Fibroblast of lung (primary cell): ENCODE data around the gene TSC22D1.

Source experiments
- EZH2 ChIP-seq: IDR thresholded peaks from 2 replicates; pipeline ENCODE4 v1.5.1; 2012; ENCODE audit warnings: low read length, control low read depth, mild to moderate bottlenecking; ENCODE audit errors: missing control alignments
- TF ChIP-seq, protein P1 (sequence below), 2 donors: IDR thresholded peaks in 1 of 2; conservative IDR thresholded peaks in 1 of 2; 1 replicate in 1 of 2; 2 replicates in 1 of 2; pipeline ENCODE4 v1.5.1; 2011 to 2012; ENCODE audit warnings: low read length in 2 of 2, control low read depth in 1 of 2, inconsistent platforms in 1 of 2, low read depth in 1 of 2, mild to moderate bottlenecking in 1 of 2

DNA sequence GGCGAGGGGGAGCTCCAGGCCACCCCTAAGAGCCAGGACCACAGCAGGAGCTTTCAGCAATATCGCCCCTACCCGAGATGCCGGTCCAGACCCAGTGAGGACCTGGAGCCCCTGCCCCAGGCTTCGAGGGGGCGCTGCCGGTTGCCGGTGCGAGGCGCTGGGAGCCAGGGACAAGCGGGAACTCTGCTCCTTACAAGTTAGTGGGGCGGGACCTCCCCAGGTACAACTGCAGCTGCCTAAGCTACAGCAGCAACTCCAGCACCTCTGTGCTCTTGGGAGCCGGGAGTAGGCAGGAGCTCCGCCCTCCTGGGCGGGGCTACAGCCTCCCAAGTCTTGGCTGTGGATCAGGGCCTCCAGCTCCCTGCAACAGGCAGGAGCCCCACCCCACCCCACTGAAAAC, 15.2 kb upstream of the TSC22D1 start:
- TF ChIP-seq, protein P1, sequence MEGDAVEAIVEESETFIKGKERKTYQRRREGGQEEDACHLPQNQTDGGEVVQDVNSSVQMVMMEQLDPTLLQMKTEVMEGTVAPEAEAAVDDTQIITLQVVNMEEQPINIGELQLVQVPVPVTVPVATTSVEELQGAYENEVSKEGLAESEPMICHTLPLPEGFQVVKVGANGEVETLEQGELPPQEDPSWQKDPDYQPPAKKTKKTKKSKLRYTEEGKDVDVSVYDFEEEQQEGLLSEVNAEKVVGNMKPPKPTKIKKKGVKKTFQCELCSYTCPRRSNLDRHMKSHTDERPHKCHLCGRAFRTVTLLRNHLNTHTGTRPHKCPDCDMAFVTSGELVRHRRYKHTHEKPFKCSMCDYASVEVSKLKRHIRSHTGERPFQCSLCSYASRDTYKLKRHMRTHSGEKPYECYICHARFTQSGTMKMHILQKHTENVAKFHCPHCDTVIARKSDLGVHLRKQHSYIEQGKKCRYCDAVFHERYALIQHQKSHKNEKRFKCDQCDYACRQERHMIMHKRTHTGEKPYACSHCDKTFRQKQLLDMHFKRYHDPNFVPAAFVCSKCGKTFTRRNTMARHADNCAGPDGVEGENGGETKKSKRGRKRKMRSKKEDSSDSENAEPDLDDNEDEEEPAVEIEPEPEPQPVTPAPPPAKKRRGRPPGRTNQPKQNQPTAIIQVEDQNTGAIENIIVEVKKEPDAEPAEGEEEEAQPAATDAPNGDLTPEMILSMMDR (conservative IDR thresholded peaks at IDR 0.05 in 1 of 2, IDR thresholded peaks at IDR 0.05 in 1 of 2; ENCODE audit: low read depth in 1 of 2, low read length in 2 of 2): no peak
- TF ChIP-seq EZH2: no peak
